ENCODE results near the gene DGCR8.
"Not testable (repeated sequence)": the region's sequence is repeated elsewhere in the genome, so short reads cannot be mapped to it uniquely, and the experiment has no call there.

DGCR8 gene

DNA sequence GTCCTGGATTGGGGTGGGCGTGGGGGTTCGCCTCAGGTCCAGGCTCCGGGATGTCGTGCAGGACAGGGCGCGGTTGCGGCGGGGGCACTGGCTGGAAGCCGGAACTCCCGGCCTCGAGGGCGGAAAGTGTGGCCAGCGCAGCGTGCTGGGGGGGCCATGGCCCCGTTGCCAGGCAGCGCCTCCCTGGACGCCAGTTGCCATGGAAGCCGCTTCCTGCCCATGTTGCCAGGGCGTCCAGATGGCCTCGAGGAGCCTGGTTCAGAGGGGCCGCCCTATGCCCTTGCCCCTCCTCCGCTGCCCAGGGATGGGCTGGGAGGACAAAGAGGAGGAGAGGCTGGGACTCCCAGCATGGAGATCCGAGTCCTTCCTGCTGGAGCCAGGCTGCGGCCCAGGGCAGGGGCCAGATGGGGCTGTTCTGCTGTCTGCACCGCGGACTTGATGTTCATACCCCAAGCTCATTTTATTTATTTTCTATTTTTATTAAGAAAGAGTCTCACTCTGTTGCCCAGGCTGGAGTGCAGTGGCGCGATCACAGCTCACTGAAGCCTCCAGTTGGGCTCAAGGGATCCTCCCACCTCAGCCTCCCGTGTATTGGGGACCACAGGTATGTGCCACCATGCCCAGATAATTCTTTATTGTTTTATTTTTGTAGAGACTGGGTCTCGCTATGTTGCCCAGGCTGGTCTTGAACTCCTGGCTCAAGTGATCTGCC lies 75.4 kb downstream of the DGCR8 start:
- DNase-seq (ENCODE audit: low read depth), result peak; percentile 59
- no peak for TF ChIP-seq CTCF (conservative IDR thresholded peaks at IDR 0.05; ENCODE audit: low read length)
- peak overlapping the region; percentile 41 for H3K4me3 ChIP-seq (ENCODE audit: low read length)

- no peak for TF ChIP-seq CTCF (conservative IDR thresholded peaks at IDR 0.05; ENCODE audit: low read length)
- no peak for DNase-seq (ENCODE audit: low read depth)
- H3K4me3 ChIP-seq (ENCODE audit: low read length), result no peak overlapping the region
These were observed 76.0 kb downstream of the DGCR8 start for GRCh38 chr22:20156042-20156389.

GRCh38 chr22:20156611-20157429 lies 76.8 kb downstream of the DGCR8 start:
- H3K4me3 ChIP-seq (ENCODE audit: low read length), result no peak overlapping the region

DNA sequence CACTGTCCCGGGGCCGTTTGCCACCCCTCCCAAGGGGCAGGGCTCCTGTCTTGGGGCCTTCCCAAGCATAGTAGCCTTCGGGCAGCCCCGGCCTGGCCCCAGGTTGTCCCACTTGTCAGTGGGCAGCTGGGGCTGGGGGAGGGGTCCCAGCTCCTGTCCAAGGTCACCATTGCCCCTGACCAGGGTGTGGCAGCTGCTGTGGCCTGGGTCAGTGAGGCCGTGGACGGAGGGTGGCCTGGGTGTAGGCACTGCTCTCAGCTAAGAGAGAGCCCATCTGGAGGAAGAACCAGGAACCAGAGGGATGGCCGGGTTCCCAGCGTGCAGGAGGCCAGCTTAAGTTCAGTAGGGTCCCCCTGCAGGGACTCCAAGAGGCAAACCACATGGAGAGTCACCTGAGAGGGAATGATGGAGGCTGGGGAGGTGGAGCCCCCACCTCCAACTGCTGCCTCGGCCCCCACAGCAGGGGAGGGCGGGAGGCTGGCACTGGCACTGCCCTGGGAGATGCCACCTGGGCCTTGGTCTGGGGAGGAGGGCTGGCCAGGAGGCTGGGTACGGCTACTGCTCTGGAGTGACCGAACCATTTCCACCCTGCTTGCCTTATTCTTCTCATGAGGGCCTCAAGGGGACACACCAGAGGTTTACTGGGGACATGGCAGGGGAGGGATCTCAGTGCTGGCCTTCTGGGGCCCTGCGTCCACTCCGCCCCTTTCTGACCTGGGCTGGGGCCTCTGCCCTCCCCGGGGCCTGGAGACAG lies 77.6 kb downstream of the DGCR8 start:
- H3K4me3 ChIP-seq (ENCODE audit: low read length), result no peak overlapping the region
- TF ChIP-seq CTCF (conservative IDR thresholded peaks at IDR 0.05; ENCODE audit: low read length), result no peak
- DNase-seq (ENCODE audit: low read depth), result no peak

More at GRCh38 chr22:20156611-20157429, 76.8 kb downstream of the DGCR8 start:
- peak; percentile 63 for DNase-seq (ENCODE audit: low read depth)
- TF ChIP-seq CTCF (conservative IDR thresholded peaks at IDR 0.05; ENCODE audit: low read length), result peak; percentile 95

DNA sequence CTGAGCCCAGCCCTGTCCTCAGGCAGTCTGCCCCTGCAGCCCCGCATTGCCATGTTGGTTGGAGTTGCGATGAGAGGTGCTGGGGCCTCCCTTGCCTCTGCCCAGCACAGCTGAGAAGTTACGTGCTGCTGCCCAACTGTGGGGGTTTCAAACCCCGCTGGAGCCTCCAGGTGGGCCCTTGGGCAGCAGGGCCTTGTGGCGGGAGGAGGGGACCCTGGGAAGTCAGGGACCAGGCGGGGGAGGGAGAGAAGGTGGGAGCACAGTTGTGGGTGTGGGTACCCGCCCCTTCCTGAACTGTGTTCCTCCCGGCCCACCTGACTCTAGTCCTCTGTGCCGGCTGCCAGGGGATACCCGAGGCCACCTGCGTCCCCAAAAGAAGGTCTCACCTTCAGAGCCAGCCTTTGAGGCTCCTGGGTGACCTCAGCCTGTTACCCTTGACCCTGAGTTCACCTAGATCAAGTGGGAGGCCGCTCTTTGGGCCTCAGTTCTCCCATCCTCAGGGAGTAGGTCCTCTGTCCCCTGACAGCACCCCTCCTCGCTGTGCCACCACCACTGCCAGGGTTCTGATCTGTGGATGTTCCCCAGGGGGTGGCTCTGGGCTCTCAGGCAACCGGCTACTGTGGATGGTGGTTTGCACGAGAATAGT lies 78.5 kb downstream of the DGCR8 start:
- no peak for DNase-seq (ENCODE audit: low read depth)
- H3K4me3 ChIP-seq (ENCODE audit: low read length), result no peak overlapping the region
- no peak for TF ChIP-seq CTCF (conservative IDR thresholded peaks at IDR 0.05; ENCODE audit: low read length)

DNA sequence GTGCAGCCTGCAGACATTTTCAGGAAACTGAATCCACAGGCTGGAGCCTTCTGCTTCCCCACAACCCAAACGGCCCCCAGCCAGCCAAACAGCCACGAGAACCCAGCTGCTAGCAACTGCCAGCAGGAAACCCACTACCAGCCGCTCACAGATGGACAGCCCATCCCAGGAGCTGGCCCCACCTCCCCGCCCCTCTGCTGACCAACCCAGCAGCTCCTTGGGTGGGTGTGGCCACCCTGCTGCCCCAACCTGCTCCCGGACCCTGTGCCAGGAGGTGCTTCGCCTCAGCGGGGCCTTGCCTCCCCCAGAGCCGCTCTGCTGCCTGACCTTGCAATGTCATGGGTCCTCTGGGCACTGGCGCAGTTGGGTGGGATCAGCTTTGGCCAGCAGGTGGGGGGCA lies 79.0 kb downstream of the DGCR8 start:
- H3K4me3 ChIP-seq (ENCODE audit: low read length), result no peak overlapping the region
- no peak for TF ChIP-seq CTCF (conservative IDR thresholded peaks at IDR 0.05; ENCODE audit: low read length)
- DNase-seq (ENCODE audit: low read depth), result no peak

DNA sequence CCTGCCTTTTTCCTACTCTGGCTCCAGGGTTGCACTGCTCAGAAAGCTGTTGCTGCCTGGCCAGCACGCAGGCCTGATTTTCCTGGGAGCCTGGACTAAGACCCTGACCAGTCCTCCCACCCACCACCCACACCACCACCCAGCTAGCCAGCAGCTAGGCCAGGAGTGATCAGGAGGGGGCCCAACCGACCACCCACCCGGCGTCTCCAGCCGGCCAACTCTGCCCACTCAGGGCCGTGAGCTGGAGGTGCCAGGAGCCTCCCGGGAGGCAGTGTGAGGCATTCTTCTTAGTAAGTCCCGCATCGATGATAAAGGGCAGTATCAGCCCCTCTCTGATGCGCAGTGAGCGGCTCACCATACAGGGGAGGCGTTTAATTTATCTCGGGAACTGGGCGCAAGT lies 79.5 kb downstream of the DGCR8 start:
- DNase-seq (ENCODE audit: low read depth), result not testable (repeated sequence)

More for the DNA sequence above, 79.5 kb downstream of the DGCR8 start:
- H3K4me3 ChIP-seq (ENCODE audit: low read length), result not testable (repeated sequence)

Measured in AG10803 (cell line).